ENCODE results near the gene BCL2. TPM values are rescaled to one million over a fixed set of nuclear protein-coding genes. Genes with fewer than 3 reads are reported as not detected.

The BCL2 gene
- total RNA-seq, 1 experiment from 2014 or later = 2.6 TPM

DNA sequence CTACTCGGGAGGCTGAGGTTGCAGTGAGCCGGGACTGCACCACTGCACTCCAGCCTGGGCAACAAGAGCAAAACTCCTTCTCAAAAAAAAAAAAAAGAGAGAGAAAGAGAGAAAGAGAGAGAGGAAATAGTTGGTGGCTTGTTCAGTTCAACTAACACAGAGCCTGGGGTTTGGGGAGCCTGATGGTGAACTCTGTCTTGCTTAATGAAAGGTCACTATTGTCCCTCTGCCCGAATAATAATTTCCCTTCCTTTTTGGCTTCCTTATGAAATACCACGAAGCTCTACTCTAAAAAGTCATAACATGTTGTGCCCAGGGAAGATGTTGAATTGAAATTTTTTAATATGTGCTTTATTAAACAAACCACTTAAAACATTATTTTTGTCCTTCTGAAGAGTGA, 17.3 kb downstream of the BCL2 start:
- ATAC-seq (no peak), DNase-seq (ENCODE audit: low spot score) (no peak)
- no peak overlapping the region for H3K27ac Mint-ChIP-seq
- H3K9me3 Mint-ChIP-seq = no peaks in the 10 kb centered on the region
- no peaks in the 10 kb centered on the region; the same call in 1 of the 2 replicates for H3K27me3 Mint-ChIP-seq (ENCODE audit: low read depth)
- no peaks in the 10 kb centered on the region for H3K36me3 Mint-ChIP-seq
- TF ChIP-seq ZBTB21 (CRISPR knock-in tag; IDR thresholded peaks at IDR 0.05; ENCODE audit: borderline replicate concordance) (no peak), SP1 (CRISPR knock-in tag; conservative IDR thresholded peaks at IDR 0.05) (no peak), RORB (CRISPR knock-in tag; IDR thresholded peaks at IDR 0.05) (no peak), ERG (CRISPR knock-in tag; IDR thresholded peaks at IDR 0.05) (no peak), CREM (CRISPR knock-in tag; IDR thresholded peaks at IDR 0.05) (no peak), SOX15 (CRISPR knock-in tag; IDR thresholded peaks at IDR 0.05) (no peak), ZNF263 (CRISPR knock-in tag; IDR thresholded peaks at IDR 0.05; ENCODE audit: low read depth) (no peak), ZNF232 (CRISPR knock-in tag; IDR thresholded peaks at IDR 0.05) (no peak), TCF7 (CRISPR knock-in tag; IDR thresholded peaks at IDR 0.05; ENCODE audit: low read depth) (no peak), E2F4 (CRISPR knock-in tag; IDR thresholded peaks at IDR 0.05; ENCODE audit: borderline replicate concordance, low read depth) (no peak), CBFB (CRISPR knock-in tag; IDR thresholded peaks at IDR 0.05; ENCODE audit: low read depth) (no peak), TEAD1 (CRISPR knock-in tag; IDR thresholded peaks at IDR 0.05) (no peak), ZNF317 (CRISPR knock-in tag; IDR thresholded peaks at IDR 0.05; ENCODE audit: borderline replicate concordance, low read depth) (no peak), ATF6 (CRISPR knock-in tag; IDR thresholded peaks at IDR 0.05) (no peak), FOXK1 (CRISPR knock-in tag; IDR thresholded peaks at IDR 0.05) (no peak), PRRX2 (CRISPR knock-in tag; IDR thresholded peaks at IDR 0.05) (no peak)
- TF ChIP-seq, protein P1, sequence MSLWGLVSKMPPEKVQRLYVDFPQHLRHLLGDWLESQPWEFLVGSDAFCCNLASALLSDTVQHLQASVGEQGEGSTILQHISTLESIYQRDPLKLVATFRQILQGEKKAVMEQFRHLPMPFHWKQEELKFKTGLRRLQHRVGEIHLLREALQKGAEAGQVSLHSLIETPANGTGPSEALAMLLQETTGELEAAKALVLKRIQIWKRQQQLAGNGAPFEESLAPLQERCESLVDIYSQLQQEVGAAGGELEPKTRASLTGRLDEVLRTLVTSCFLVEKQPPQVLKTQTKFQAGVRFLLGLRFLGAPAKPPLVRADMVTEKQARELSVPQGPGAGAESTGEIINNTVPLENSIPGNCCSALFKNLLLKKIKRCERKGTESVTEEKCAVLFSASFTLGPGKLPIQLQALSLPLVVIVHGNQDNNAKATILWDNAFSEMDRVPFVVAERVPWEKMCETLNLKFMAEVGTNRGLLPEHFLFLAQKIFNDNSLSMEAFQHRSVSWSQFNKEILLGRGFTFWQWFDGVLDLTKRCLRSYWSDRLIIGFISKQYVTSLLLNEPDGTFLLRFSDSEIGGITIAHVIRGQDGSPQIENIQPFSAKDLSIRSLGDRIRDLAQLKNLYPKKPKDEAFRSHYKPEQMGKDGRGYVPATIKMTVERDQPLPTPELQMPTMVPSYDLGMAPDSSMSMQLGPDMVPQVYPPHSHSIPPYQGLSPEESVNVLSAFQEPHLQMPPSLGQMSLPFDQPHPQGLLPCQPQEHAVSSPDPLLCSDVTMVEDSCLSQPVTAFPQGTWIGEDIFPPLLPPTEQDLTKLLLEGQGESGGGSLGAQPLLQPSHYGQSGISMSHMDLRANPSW (CRISPR knock-in tag; conservative IDR thresholded peaks at IDR 0.05; ENCODE audit: low read depth) = no peak
- TF ChIP-seq, protein P2, sequence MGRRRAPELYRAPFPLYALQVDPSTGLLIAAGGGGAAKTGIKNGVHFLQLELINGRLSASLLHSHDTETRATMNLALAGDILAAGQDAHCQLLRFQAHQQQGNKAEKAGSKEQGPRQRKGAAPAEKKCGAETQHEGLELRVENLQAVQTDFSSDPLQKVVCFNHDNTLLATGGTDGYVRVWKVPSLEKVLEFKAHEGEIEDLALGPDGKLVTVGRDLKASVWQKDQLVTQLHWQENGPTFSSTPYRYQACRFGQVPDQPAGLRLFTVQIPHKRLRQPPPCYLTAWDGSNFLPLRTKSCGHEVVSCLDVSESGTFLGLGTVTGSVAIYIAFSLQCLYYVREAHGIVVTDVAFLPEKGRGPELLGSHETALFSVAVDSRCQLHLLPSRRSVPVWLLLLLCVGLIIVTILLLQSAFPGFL (CRISPR knock-in tag; IDR thresholded peaks at IDR 0.05; ENCODE audit: borderline replicate concordance) = no peak
- TF ChIP-seq, protein P3, sequence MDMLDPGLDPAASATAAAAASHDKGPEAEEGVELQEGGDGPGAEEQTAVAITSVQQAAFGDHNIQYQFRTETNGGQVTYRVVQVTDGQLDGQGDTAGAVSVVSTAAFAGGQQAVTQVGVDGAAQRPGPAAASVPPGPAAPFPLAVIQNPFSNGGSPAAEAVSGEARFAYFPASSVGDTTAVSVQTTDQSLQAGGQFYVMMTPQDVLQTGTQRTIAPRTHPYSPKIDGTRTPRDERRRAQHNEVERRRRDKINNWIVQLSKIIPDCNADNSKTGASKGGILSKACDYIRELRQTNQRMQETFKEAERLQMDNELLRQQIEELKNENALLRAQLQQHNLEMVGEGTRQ (CRISPR knock-in tag; IDR thresholded peaks at IDR 0.05) = no peak
- CTCF ChIA-PET = interaction anchor here (0.9 to 1.0 kb wide), 2 partner anchors 16 to 279 kb away, joined by 3 to 4 read pairs; no protein-coding TSS in a partner anchor
- H3K4me3 Mint-ChIP-seq = no peak overlapping the region
- POLR2A ChIA-PET = interaction anchor here (0.9 kb wide), 1 partner anchor 9 kb away, joined by 3 read pairs; no protein-coding TSS in a partner anchor
- H3K4me1 Mint-ChIP-seq = peaks cover 26% of the 10 kb centered on the region
